Activated naive CD8-positive, alpha-beta T cell (primary cell): Measurements from ENCODE around the gene IPP.

Source experiments
- H3K27ac Mint-ChIP-seq: one replicate; pipeline ENCODE4 v1.8.0; 2021; ENCODE audit warnings: mixed read lengths
- H3K27me3 Mint-ChIP-seq: one replicate; pipeline ENCODE4 v1.8.0; 2021; ENCODE audit warnings: mixed read lengths
- H3K36me3 Mint-ChIP-seq: one replicate; pipeline ENCODE4 v1.8.0; 2021; ENCODE audit warnings: mixed read lengths
- H3K4me1 Mint-ChIP-seq: one replicate; pipeline ENCODE4 v1.8.0; 2021; ENCODE audit warnings: low read depth, mixed read lengths
- H3K4me3 Mint-ChIP-seq: one replicate; pipeline ENCODE4 v1.8.0; 2021; ENCODE audit warnings: mild to moderate bottlenecking, mixed read lengths
- H3K9me3 Mint-ChIP-seq: one replicate; pipeline ENCODE4 v1.8.0; 2021; ENCODE audit warnings: low read depth, mixed read lengths

The IPP gene

DNA sequence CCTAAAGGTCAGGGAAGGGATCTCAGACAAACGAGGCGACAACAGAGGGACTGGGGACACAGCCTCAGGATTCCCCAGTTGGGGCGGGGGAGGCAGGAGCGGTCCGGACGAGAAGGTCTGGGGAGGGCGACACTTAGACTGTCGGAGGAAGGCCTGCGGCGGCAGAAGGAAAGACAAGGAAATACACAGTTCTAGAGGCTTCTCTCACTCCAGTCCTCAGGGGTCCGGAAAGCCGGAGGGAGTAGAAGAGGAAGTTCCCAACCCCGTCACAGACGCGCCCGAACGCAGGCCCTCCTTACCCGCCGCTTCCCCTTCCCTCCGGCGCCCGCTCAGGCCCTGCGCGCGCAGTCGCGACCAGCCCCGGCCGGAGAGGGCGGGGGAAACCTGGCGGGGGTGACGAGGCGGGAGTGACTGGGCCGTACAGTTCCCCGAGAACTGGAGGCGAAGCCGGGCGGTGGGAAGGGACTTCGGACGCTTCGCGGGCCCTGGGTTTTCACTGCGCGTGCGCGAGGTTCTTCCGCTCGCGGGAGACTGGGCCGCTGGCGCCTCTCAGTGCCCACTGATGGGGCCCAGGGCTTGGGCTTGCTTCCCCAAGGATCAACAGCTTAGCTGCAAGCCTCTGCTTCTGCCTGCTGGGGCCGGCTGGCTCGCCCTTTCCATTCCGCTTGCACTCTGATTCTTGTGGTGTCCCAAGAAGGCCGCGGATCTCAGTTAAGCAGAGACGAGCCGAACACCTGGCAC lies at the start of gene IPP:
IPP (minus strand) TSS at position 356 of the 741 bp plus-strand sequence. CDS start 4,242 bp downstream, outside the sequence.
- Mint-ChIP-seq H3K36me3 (no peaks in the 10 kb centered on the region), H3K4me3 (peak within 1 kb of the TSS; percentile 94), H3K27ac (peak within 1 kb of the TSS; percentile 97), H3K4me1 (peaks cover 28% of the 10 kb centered on the region), H3K27me3 (no peaks in the 10 kb centered on the region), H3K9me3 (no peaks in the 10 kb centered on the region)

DNA sequence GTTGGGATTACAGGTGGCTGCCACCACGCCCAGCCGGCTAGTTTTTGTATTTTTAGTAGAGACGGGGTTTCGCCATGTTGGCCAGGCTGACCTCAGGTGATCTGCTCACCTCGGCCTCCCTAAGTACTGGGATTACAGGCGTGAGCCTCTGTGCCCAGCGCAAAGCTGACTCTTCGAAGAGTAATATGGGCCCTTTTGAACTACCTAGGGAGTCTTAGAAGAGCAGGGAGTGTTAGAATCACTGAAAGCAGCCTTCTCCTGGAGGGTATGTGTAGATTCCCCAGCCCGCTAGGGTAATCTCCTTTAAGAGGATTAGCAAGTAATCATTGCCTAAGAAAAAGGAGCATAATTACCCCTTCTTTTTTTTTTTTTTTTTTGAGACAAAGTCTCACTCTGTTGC lies 46.5 kb upstream of the IPP start:
- no peaks in the 10 kb centered on the region for H3K27me3 Mint-ChIP-seq
- no peak overlapping the region for H3K27ac Mint-ChIP-seq
- no peak overlapping the region for H3K4me3 Mint-ChIP-seq
- peaks cover 2% of the 10 kb centered on the region for H3K36me3 Mint-ChIP-seq
- no peaks in the 10 kb centered on the region for H3K9me3 Mint-ChIP-seq
- H3K4me1 Mint-ChIP-seq, result peaks cover under 1% of the 10 kb centered on the region

DNA sequence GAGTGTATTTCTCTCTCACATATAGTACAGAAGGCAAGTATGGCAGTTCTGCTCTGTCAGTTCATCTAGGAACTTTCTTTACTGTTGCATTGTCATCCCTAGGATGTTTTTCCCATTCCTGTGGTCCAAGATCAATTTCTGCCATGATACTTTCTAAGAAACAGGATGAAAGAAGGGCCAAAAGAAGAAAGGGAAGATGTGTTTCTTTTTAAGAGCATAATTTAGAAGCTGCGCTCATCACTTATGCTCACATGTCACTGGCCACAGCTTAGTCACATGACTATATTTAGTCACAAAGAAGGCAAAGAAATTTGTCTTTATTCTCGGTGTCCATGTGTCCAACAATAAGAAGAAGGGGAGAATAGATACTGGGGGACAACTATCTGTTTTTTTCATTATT lies 45.9 kb upstream of the IPP start:
- no peaks in the 10 kb centered on the region for H3K9me3 Mint-ChIP-seq
- H3K27me3 Mint-ChIP-seq, result no peaks in the 10 kb centered on the region
- peaks cover 2% of the 10 kb centered on the region for H3K36me3 Mint-ChIP-seq
- H3K4me3 Mint-ChIP-seq, result no peak overlapping the region
- H3K4me1 Mint-ChIP-seq, result no peaks in the 10 kb centered on the region
- no peak overlapping the region for H3K27ac Mint-ChIP-seq

DNA sequence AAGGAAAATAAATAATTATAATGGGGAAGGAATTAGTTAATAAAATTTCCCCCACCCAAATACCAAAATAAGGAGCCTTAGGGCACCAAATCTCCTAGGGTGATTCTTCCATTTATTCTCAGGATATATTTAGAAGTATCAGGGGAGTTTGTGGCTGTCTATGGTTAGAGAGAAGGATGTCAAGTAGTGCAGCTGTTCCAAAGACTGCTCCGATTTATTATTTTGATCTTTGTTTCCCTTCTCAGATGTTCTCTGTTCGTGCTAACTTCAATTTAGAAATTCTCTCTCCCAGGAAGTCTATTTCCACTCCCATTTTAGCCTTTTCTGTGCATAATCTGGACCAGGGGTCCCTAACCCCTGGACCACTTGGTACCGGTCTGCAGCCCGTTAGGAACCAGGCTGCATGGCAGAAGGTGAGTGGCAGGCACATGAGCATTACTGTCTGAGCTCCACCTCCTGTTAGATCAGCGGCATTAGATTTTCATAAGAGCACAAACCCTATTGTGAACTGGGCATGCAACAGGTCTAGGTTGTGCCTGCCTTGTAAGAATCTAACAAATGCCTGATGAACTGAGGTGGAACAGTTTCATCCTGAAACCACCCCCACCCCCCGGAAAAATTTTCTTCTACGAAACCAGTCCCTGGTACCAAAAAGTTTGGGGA lies 43.6 kb upstream of the IPP start:
- no peaks in the 10 kb centered on the region for H3K27me3 Mint-ChIP-seq
- H3K36me3 Mint-ChIP-seq, result peaks cover 2% of the 10 kb centered on the region
- no peaks in the 10 kb centered on the region for H3K9me3 Mint-ChIP-seq
- no peak overlapping the region for H3K4me3 Mint-ChIP-seq
- no peak overlapping the region for H3K27ac Mint-ChIP-seq
- no peaks in the 10 kb centered on the region for H3K4me1 Mint-ChIP-seq

DNA sequence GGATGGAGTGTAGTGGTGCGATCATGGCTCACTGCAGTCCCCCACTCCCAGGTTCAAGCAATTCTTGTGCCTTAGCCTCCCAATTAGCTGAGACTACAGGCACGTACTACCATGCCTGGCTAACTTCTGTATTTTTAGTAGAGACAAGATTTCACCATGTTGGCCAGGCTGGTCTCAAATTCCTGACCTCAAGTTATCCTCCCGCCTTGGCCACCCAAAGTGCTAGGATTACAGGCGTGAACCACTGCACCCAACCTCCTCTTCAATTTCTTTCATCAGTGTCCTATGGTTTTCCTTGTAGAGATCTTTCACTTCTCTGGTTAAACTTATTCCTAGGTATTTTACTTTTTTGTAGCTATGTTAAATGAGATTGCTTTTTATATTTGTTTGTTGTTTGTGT lies 42.3 kb upstream of the IPP start:
- peaks cover 3% of the 10 kb centered on the region for H3K27me3 Mint-ChIP-seq
- H3K4me3 Mint-ChIP-seq, result no peak overlapping the region
- peaks cover 1% of the 10 kb centered on the region for H3K4me1 Mint-ChIP-seq
- no peak overlapping the region for H3K27ac Mint-ChIP-seq
- H3K36me3 Mint-ChIP-seq, result peaks cover 4% of the 10 kb centered on the region
- H3K9me3 Mint-ChIP-seq, result no peaks in the 10 kb centered on the region

DNA sequence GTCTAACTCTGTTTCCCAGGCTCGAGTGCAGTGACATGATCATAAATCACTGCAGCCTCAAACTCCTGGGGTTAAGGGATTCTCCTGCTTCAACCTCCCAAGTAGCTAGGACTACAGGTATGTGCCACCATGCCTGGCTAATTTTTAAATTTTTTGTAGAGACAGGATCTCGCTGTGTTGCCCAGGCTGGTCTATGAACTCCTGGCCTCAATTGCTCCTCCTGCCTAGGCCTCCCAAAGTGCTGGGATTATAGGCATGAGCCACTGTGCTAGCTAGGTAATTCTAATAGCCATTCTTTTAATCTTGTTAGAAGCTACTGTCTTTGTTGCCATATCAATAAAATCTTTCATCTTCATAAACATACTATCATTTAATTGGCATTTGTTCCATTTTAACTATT lies 39.1 kb upstream of the IPP start:
- Mint-ChIP-seq H3K4me1 (peaks cover 22% of the 10 kb centered on the region), H3K27ac (no peak overlapping the region), H3K4me3 (no peak overlapping the region), H3K27me3 (peaks cover 9% of the 10 kb centered on the region), H3K36me3 (peaks cover 2% of the 10 kb centered on the region), H3K9me3 (no peaks in the 10 kb centered on the region)

DNA sequence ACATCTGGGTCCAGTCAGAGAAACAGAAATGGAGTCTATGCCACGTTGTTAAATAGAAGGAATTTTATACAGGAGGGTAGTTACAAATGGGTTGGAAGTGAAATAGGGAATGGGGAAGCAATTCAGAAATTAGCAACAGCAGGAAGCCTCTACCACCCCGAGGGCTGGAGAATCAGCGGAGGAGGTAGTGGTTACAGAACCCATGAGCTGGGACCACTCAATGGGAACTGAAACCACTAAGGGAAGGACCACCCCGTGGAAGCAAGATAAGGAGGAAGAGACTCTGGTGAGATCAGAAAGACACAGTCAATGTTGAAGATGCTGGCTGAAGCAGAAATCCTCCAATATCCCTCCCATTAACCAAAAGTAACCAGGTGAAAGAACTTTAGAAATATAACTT lies 37.5 kb upstream of the IPP start:
- H3K4me3 Mint-ChIP-seq, result no peak overlapping the region
- H3K27ac Mint-ChIP-seq, result no peak overlapping the region
- no peaks in the 10 kb centered on the region for H3K9me3 Mint-ChIP-seq
- H3K4me1 Mint-ChIP-seq, result peaks cover 23% of the 10 kb centered on the region
- peaks cover 9% of the 10 kb centered on the region for H3K27me3 Mint-ChIP-seq
- peaks cover 2% of the 10 kb centered on the region for H3K36me3 Mint-ChIP-seq

DNA sequence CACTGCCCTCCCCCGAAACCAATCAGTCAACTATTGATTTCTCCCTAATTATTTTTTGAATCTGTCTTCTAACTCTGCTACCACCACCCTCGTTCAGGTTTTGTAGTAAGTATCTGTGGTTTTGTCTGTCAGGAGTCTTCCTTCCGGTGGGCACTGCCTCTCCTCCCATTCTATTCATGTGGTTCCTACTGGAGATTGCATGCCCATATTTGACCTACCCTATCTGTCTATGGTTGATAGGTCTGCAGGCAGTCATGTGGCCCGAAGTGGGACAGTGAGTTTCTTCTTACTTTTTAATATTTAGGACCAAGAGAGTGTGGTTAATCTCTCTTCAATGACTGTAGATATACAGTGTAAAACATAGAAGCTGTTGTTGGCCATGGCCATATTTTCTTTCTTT lies 35.1 kb upstream of the IPP start:
- H3K27me3 Mint-ChIP-seq, result peaks cover 9% of the 10 kb centered on the region
- H3K9me3 Mint-ChIP-seq, result no peaks in the 10 kb centered on the region
- H3K4me3 Mint-ChIP-seq, result peak overlapping the region; percentile 72
- H3K36me3 Mint-ChIP-seq, result peaks cover 2% of the 10 kb centered on the region
- no peak overlapping the region for H3K27ac Mint-ChIP-seq
- peaks cover 23% of the 10 kb centered on the region for H3K4me1 Mint-ChIP-seq

DNA sequence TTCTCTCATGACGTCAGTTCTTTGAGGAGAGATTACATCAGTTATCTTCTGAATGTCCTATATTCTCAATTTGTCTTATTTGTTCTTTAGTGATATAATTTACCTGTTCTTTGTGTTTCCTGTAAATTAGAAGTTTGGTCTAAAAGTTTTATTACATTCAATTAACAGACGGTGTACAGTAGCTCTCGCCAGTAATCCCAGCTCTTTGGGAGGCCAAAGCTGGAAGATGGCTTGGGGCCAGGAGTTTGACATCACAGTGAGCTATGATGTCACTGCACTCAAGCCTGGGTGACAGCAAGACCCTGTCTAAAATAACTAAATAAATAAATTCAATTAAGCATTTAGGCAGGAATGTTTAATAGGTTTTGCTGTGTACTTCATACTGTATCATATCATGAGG lies 25.3 kb upstream of the IPP start:
- no peaks in the 10 kb centered on the region for H3K9me3 Mint-ChIP-seq
- H3K27me3 Mint-ChIP-seq, result no peaks in the 10 kb centered on the region
- H3K36me3 Mint-ChIP-seq, result no peaks in the 10 kb centered on the region
- H3K4me1 Mint-ChIP-seq, result peaks cover 2% of the 10 kb centered on the region
- no peak overlapping the region for H3K4me3 Mint-ChIP-seq
- no peak overlapping the region for H3K27ac Mint-ChIP-seq

DNA sequence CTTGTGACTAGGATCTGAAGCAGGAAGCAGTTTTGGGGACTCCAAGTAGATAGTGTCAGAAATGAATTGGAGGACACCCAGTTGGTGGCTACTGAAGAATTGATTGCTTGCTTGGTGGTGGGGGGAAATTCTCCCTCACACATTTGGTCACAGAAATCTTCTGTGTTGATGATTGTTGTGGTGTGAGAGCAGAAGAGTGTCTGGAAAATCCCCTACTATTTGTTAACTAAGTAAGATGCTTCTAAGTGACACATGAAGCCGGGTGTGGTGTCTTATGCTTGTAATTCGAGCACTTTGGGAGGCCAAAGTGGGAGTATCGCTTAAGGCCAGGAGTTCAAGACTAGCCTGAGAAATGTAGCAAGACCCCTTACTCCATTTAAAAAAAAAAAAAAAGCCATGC lies 22.5 kb upstream of the IPP start:
- H3K36me3 Mint-ChIP-seq, result no peaks in the 10 kb centered on the region
- H3K4me1 Mint-ChIP-seq, result peaks cover 2% of the 10 kb centered on the region

DNA sequence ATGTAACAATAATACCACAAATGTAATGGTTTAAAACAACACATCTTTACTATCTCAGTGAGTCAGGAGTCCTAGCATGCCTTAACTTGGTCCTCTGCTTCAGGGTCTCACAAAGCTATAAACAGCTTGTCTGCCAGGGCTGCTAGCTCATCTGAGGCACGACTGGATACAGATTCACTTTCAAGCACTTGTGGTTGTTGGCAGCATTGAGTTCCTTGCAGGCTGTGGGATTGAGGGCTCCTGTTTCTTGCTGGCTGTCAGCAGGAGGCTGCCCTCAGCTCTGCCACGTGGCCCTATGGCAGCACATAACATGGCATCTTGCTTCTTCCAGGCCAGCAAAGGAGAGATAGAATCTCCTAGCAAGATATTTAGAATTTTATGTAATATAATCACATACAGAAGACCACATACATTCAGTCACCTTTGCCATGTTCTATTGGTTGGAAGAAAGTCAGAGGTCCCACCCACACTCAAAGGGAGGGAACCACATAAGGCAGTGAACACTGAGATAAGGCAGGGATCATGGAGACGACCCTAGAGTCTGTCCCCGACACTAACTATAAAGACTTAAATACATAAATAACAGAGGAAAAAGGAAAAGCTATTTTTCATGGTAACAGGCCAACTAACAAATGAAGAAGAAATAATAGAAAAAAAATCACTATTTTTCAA lies 18.9 kb upstream of the IPP start:
- Mint-ChIP-seq H3K36me3 (no peaks in the 10 kb centered on the region), H3K27ac (no peak overlapping the region), H3K9me3 (no peaks in the 10 kb centered on the region), H3K4me3 (no peak overlapping the region), H3K4me1 (peaks cover 2% of the 10 kb centered on the region), H3K27me3 (no peaks in the 10 kb centered on the region)

More for the DNA sequence above, 22.5 kb upstream of the IPP start:
- Mint-ChIP-seq H3K27me3 (no peaks in the 10 kb centered on the region), H3K27ac (no peak overlapping the region), H3K4me3 (no peak overlapping the region), H3K9me3 (no peaks in the 10 kb centered on the region)

DNA sequence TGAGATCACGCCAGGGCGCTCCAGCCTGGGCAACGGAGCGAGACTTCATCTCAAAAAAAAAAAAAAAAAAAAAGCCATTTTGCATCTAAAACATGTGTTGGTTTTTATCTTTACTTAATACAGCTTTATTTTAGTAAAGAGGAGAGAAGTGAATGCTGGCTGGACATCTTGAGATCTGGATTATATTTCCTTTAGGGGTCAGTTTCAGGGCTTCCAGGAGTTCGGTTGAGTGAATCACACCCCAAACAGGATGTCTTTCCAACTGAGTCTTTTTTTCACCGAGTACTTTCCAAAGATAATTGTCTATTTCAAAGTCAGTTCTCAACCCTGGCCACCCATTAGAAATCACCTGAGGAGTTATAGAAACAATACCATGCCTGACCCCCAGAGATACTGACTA lies 16.6 kb upstream of the IPP start:
- no peaks in the 10 kb centered on the region for H3K27me3 Mint-ChIP-seq
- H3K36me3 Mint-ChIP-seq, result no peaks in the 10 kb centered on the region
- H3K4me1 Mint-ChIP-seq, result no peaks in the 10 kb centered on the region
- H3K4me3 Mint-ChIP-seq, result no peak overlapping the region
- no peaks in the 10 kb centered on the region for H3K9me3 Mint-ChIP-seq
- H3K27ac Mint-ChIP-seq, result no peak overlapping the region

DNA sequence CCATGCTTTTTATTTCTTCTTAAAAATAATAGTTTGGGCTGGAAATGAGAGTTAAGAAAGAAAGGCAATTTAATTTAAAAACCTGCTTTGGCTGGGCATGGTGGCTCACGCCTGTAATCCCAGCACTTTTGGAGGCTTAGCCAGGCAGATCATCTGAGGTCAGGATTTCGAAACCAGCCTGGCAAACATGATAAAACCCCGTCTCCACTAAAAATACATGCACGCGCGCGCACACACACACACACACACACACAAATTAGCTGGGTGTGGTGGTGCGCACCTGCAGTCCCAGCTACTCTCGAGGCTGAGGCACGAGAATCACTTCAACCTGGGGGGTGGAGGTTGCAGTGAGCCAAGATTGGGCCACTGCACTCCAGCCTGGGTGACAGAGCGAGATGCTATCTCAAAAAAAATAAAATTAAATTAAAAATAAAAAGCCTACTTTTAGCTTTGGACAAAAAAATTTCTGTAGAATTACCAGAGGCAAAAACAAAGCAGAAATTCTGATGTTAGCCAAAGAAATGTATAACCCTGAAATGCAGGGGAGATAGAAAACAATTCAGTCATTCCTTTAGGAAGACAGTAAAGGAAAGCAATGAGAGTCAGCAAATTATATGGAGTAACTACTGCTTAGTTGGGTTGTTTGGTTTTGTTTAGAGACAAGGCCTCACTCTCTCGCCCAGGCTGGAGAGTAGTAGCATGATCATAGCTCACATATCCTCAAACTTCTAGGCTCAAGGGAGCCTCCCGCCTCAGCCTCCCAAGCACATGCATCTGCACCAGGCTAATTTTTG lies 15.7 kb upstream of the IPP start:
- Mint-ChIP-seq H3K9me3 (no peaks in the 10 kb centered on the region), H3K4me1 (no peaks in the 10 kb centered on the region), H3K27me3 (no peaks in the 10 kb centered on the region), H3K27ac (no peak overlapping the region), H3K36me3 (no peaks in the 10 kb centered on the region), H3K4me3 (no peak overlapping the region)

DNA sequence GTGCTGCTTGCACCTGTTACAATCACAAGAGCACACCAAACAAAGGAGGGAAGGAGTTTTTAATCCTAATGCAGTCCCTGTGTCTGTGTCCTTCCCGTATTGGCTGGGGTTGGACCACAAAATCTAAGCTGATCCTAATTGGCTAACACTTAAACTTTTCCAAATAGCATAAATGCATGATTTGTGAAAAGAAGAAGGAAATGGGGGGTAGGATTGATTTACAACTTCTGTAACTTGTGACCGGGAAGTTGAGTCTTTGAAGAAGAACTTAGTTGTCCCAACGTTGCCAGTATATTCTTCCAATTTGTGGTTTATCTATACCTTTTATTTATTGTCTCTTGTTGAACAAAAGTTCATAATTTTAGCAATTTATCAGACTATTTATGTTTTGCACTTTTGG lies 11.8 kb upstream of the IPP start:
- Mint-ChIP-seq H3K4me1 (no peaks in the 10 kb centered on the region), H3K27me3 (no peaks in the 10 kb centered on the region), H3K27ac (no peak overlapping the region), H3K36me3 (no peaks in the 10 kb centered on the region), H3K4me3 (no peak overlapping the region), H3K9me3 (no peaks in the 10 kb centered on the region)

DNA sequence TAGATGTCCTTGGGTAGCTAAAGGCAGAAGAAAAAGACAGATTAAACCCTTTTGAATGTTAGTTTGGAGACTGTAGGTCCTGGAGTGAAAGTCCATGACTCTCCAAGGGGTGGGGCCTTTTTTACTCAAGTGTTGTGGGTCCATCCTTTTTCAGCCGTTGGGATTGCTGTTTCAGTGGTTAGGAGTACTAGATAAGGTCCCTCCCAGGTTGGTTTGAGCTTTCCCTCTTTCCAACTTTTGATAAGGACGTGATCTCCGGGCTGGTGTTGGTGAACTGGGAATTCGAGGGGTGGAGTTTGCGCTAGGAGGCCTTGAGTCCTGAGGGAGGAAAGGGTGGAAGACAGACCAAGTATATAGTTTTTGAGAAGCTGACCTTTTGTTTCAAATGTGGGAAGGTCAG lies 5.2 kb upstream of the IPP start:
- no peaks in the 10 kb centered on the region for H3K27me3 Mint-ChIP-seq
- peaks cover 8% of the 10 kb centered on the region for H3K4me1 Mint-ChIP-seq
- no peak overlapping the region for H3K4me3 Mint-ChIP-seq
- no peak overlapping the region for H3K27ac Mint-ChIP-seq
- H3K9me3 Mint-ChIP-seq, result no peaks in the 10 kb centered on the region
- no peaks in the 10 kb centered on the region for H3K36me3 Mint-ChIP-seq
